ENCODE data around the gene COQ5. TPM values are rescaled to one million over a fixed set of nuclear protein-coding genes. Genes with fewer than 3 reads are reported as not detected.

The COQ5 gene
- total and polyA plus RNA-seq, 2 of the 4 experiments (the other 2 are of a cell fraction), result 21.6 to 25.1 TPM

GRCh38 chr12:120481022-120481767 lies 47.8 kb downstream of the COQ5 start:
- WGBS, 2 experiments (ENCODE audit: extremely low coverage in 2 of 2, insufficient read length in 1 of 2), result no CpG with 5 or more reads among the region's 9 CpGs
- Histone ChIP-seq H3K27me3 (ENCODE audit: control insufficient read depth, insufficient read depth, low read length) (no peaks in the 10 kb centered on the region), H4K5ac (ENCODE audit: low read depth, low read length) (no peak overlapping the region), H2AK9ac (replicated peaks; ENCODE audit: low read depth, low read length, poor library complexity) (no peak overlapping the region), H3K4me3 (ENCODE audit: insufficient read depth, low read depth, low read length) (no peak overlapping the region), H3K79me1 (ENCODE audit: low read depth in 1 of 2, low read length in 2 of 2) (peaks cover 13 to 20% of the 10 kb centered on the region in 2 experiments), H4K20me1 (ENCODE audit: insufficient read depth, low read length) (no peaks in the 10 kb centered on the region), H3K36me3 (ENCODE audit: control insufficient read depth, insufficient read depth, low read length) (peaks cover 8% of the 10 kb centered on the region; the same call in 1 of the 2 replicates), H2AK5ac (ENCODE audit: low read depth, low read length) (no peak overlapping the region), H3K14ac (replicated peaks; ENCODE audit: low read depth, low read length) (no peak overlapping the region), H3K18ac (ENCODE audit: low read depth, low read length) (no peak overlapping the region), H4K91ac (ENCODE audit: insufficient read depth, low read depth, low read length) (no peak overlapping the region), H2BK120ac (ENCODE audit: low read depth, low read length) (no peak overlapping the region), H2BK5ac (ENCODE audit: low read depth, low read length, poor library complexity, severe bottlenecking) (no peak overlapping the region), H2BK20ac (ENCODE audit: low read depth, low read length) (no peak overlapping the region), H3K9ac (ENCODE audit: low read depth, low read length) (no peak overlapping the region), H3K4ac (ENCODE audit: low read depth, low read length) (no peak overlapping the region), H3K27ac (ENCODE audit: insufficient read depth, low read length) (no peak overlapping the region), H3K56ac (ENCODE audit: extremely low read depth, insufficient read depth, low read length) (no peak overlapping the region), H3K4me1 (ENCODE audit: control insufficient read depth, insufficient read depth, low read length) (no peaks in the 10 kb centered on the region; the same call in 1 of the 2 replicates), H2AFZ (replicated peaks; ENCODE audit: low read length, poor library complexity) (no peak overlapping the region), H4K8ac (ENCODE audit: low read depth in 2 of 2, low read length in 2 of 2) (no peak overlapping the region), H3K9me3 (ENCODE audit: control insufficient read depth, insufficient read depth, low read length) (no peaks in the 10 kb centered on the region), H3K4me2 (ENCODE audit: low read depth, low read length) (no peak overlapping the region), H2BK15ac (ENCODE audit: low read depth, low read length) (no peak overlapping the region), H3K9me1 (ENCODE audit: insufficient read depth, low read length) (peaks cover 8% of the 10 kb centered on the region; the same call in 1 of the 2 replicates), H3K23ac (ENCODE audit: low read depth, low read length) (no peak overlapping the region)
- no TSS peak for BruUV-seq (replicated peaks)
- ChIA-PET CTCF (no interaction called here), POLR2A (ENCODE audit: unreplicated experiment) (interaction anchor here (0.7 kb wide), 1 partner anchor 101 kb away, joined by 25 read pairs; no protein-coding TSS in a partner anchor)
- dilution Hi-C loops (cut with HindIII; ENCODE audit: low sequenced_read_pairs, unreplicated experiment), result no loop called here
- in situ Hi-C loops (cut with MboI; ENCODE audit: low sequenced_read_pairs), result no loop called here
- no peak for ATAC-seq (ENCODE audit: low read depth)
- DNase-seq, result no peak
- intact Hi-C loops (cut with micrococcal nuclease), result no loop called here
- TF ChIP-seq RCOR1 (IDR thresholded peaks at IDR 0.05; ENCODE audit: insufficient replicate concordance, low read length) (no peak), SMC3 (IDR thresholded peaks at IDR 0.05; ENCODE audit: low read depth, low read length) (no peak), MXI1 (IDR thresholded peaks at IDR 0.05; ENCODE audit: borderline replicate concordance, low read depth, low read length) (no peak), NFE2L2 (IDR thresholded peaks at IDR 0.05; ENCODE audit: low read depth, low read length) (no peak), MAFK (IDR thresholded peaks at IDR 0.05; ENCODE audit: low read depth, low read length) (no peak), POLR2A (IDR thresholded peaks at IDR 0.05; ENCODE audit: low read depth, low read length) (no peak), FOS (IDR thresholded peaks at IDR 0.05; ENCODE audit: low read depth, low read length) (no peak), RFX5 (IDR thresholded peaks at IDR 0.05; ENCODE audit: low read depth, low read length) (no peak), BHLHE40 (IDR thresholded peaks at IDR 0.05; ENCODE audit: low read depth, low read length) (no peak), CHD1 (IDR thresholded peaks at IDR 0.05; ENCODE audit: low read depth, low read length) (no peak), MAZ (IDR thresholded peaks at IDR 0.05; ENCODE audit: borderline replicate concordance, low read depth, low read length) (no peak), USF2 (IDR thresholded peaks at IDR 0.05; ENCODE audit: low read depth, low read length) (no peak), RAD21 (IDR thresholded peaks at IDR 0.05; ENCODE audit: low read length) (no peak), CEBPB (IDR thresholded peaks at IDR 0.05; ENCODE audit: low read depth, low read length) (no peak)
- TF ChIP-seq, protein P1, sequence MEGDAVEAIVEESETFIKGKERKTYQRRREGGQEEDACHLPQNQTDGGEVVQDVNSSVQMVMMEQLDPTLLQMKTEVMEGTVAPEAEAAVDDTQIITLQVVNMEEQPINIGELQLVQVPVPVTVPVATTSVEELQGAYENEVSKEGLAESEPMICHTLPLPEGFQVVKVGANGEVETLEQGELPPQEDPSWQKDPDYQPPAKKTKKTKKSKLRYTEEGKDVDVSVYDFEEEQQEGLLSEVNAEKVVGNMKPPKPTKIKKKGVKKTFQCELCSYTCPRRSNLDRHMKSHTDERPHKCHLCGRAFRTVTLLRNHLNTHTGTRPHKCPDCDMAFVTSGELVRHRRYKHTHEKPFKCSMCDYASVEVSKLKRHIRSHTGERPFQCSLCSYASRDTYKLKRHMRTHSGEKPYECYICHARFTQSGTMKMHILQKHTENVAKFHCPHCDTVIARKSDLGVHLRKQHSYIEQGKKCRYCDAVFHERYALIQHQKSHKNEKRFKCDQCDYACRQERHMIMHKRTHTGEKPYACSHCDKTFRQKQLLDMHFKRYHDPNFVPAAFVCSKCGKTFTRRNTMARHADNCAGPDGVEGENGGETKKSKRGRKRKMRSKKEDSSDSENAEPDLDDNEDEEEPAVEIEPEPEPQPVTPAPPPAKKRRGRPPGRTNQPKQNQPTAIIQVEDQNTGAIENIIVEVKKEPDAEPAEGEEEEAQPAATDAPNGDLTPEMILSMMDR (conservative IDR thresholded peaks at IDR 0.05; ENCODE audit: low read depth, low read length), result no peak
- TF ChIP-seq, protein P2, sequence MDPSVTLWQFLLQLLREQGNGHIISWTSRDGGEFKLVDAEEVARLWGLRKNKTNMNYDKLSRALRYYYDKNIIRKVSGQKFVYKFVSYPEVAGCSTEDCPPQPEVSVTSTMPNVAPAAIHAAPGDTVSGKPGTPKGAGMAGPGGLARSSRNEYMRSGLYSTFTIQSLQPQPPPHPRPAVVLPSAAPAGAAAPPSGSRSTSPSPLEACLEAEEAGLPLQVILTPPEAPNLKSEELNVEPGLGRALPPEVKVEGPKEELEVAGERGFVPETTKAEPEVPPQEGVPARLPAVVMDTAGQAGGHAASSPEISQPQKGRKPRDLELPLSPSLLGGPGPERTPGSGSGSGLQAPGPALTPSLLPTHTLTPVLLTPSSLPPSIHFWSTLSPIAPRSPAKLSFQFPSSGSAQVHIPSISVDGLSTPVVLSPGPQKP (IDR thresholded peaks at IDR 0.05; ENCODE audit: borderline replicate concordance, low read depth, low read length), result no peak
